Ectodermal cell (in vitro differentiated cells): Measurements from ENCODE around the gene KCNS3.

ENCODE experiments used
- H3K27ac ChIP-seq: 2 replicates; pipeline ENCODE4 v1.7.0; 2013; ENCODE audit warnings: mild to moderate bottlenecking, low read depth, low read length; ENCODE audit not compliant: insufficient read depth, poor library complexity, severe bottlenecking
- H3K27me3 ChIP-seq: 2 replicates; pipeline ENCODE4 v1.7.0; 2013; ENCODE audit warnings: mild to moderate bottlenecking, low read length; ENCODE audit not compliant: insufficient read depth, control insufficient read depth, poor library complexity, severe bottlenecking
- H3K36me3 ChIP-seq: one replicate; pipeline ENCODE4 v1.7.0; 2013; ENCODE audit warnings: low read length; ENCODE audit not compliant: control insufficient read depth, insufficient read depth
- H3K4me1 ChIP-seq: one replicate; pipeline ENCODE4 v1.7.0; 2013; ENCODE audit warnings: low read length; ENCODE audit not compliant: control insufficient read depth, insufficient read depth
- H3K4me3 ChIP-seq: 2 replicates; pipeline ENCODE4 v1.7.0; 2013; ENCODE audit warnings: low read depth, low read length, control low read depth; ENCODE audit not compliant: insufficient read depth
- H3K9me3 ChIP-seq: 2 replicates; pipeline ENCODE4 v1.7.0; 2013; ENCODE audit warnings: mild to moderate bottlenecking, low read length, moderate library complexity; ENCODE audit not compliant: control insufficient read depth
- WGBS, 2 experiments: methylation state at CpG; one replicate each; pipeline ENCODE4 v1.1.7; 2013; ENCODE audit warnings: missing lambda C conversion rate in 2 of 2; 5-methylcytosine and 5-hydroxymethylcytosine counted together

Gene KCNS3

GRCh38 chr2:17851731-17852585, 26.5 kb upstream of the KCNS3 start:
- WGBS, 2 experiments: 52 to 55% methylated on average over 9 of the region's 9 CpGs

GRCh38 chr2:17853799-17854198, 24.7 kb upstream of the KCNS3 start:
- Histone ChIP-seq H3K27ac (no peak overlapping the region), H3K36me3 (no peaks in the 10 kb centered on the region)
- WGBS, 2 experiments: 62 to 76% methylated on average over 4 of the region's 4 CpGs

More at GRCh38 chr2:17851731-17852585, 26.5 kb upstream of the KCNS3 start:
- no peaks in the 10 kb centered on the region for H3K27me3 ChIP-seq
- H3K9me3 ChIP-seq: no peaks in the 10 kb centered on the region
- no peak overlapping the region for H3K27ac ChIP-seq
- H3K4me1 ChIP-seq: peaks cover 13% of the 10 kb centered on the region
- H3K36me3 ChIP-seq: no peaks in the 10 kb centered on the region
- H3K4me3 ChIP-seq: no peak overlapping the region

GRCh38 chr2:17857021-17857420, 21.4 kb upstream of the KCNS3 start:
- WGBS, 2 experiments: 63 to 66% methylated on average over 3 of the region's 3 CpGs
- no peak overlapping the region for H3K27ac ChIP-seq

More at GRCh38 chr2:17853799-17854198, 24.7 kb upstream of the KCNS3 start:
- Histone ChIP-seq H3K4me1 (peaks cover 13% of the 10 kb centered on the region), H3K4me3 (no peak overlapping the region), H3K9me3 (no peaks in the 10 kb centered on the region), H3K27me3 (no peaks in the 10 kb centered on the region)

GRCh38 chr2:17858064-17858463, 20.4 kb upstream of the KCNS3 start:
- H3K27me3 ChIP-seq: no peaks in the 10 kb centered on the region
- 91% methylated on average over 1 of the region's 1 CpG; no CpG with 5 or more reads in 1 of the 2 experiments for WGBS, 2 experiments

More at GRCh38 chr2:17857021-17857420, 21.4 kb upstream of the KCNS3 start:
- H3K4me3 ChIP-seq: no peak overlapping the region
- H3K4me1 ChIP-seq: no peaks in the 10 kb centered on the region
- no peaks in the 10 kb centered on the region for H3K9me3 ChIP-seq
- no peaks in the 10 kb centered on the region for H3K27me3 ChIP-seq
- no peaks in the 10 kb centered on the region for H3K36me3 ChIP-seq

GRCh38 chr2:17863539-17863938, 14.9 kb upstream of the KCNS3 start:
- Histone ChIP-seq H3K27me3 (no peaks in the 10 kb centered on the region), H3K27ac (no peak overlapping the region), H3K4me3 (no peak overlapping the region), H3K4me1 (no peaks in the 10 kb centered on the region), H3K36me3 (no peaks in the 10 kb centered on the region), H3K9me3 (no peaks in the 10 kb centered on the region)
- 70 to 94% methylated on average over 3 to 4 of the region's 4 CpGs for WGBS, 2 experiments

More at GRCh38 chr2:17858064-17858463, 20.4 kb upstream of the KCNS3 start:
- H3K36me3 ChIP-seq: no peaks in the 10 kb centered on the region
- no peak overlapping the region for H3K27ac ChIP-seq
- no peaks in the 10 kb centered on the region for H3K9me3 ChIP-seq
- no peak overlapping the region for H3K4me3 ChIP-seq
- no peaks in the 10 kb centered on the region for H3K4me1 ChIP-seq

- no peaks in the 10 kb centered on the region for H3K9me3 ChIP-seq
- no peaks in the 10 kb centered on the region for H3K36me3 ChIP-seq
- no peaks in the 10 kb centered on the region for H3K27me3 ChIP-seq
- no peak overlapping the region for H3K27ac ChIP-seq
- no peaks in the 10 kb centered on the region for H3K4me1 ChIP-seq
- WGBS, 2 experiments: 100% methylated on average over 1 of the region's 1 CpG; no CpG with 5 or more reads in 1 of the 2 experiments
- H3K4me3 ChIP-seq: no peak overlapping the region
Measured at GRCh38 chr2:17864676-17865075, 13.8 kb upstream of the KCNS3 start.

- H3K4me1 ChIP-seq: no peaks in the 10 kb centered on the region
- no peak overlapping the region for H3K4me3 ChIP-seq
- no peak overlapping the region for H3K27ac ChIP-seq
- 95 to 96% methylated on average over 2 of the region's 2 CpGs for WGBS, 2 experiments
- H3K9me3 ChIP-seq: no peaks in the 10 kb centered on the region
- H3K27me3 ChIP-seq: no peaks in the 10 kb centered on the region
- H3K36me3 ChIP-seq: no peaks in the 10 kb centered on the region
Measured at GRCh38 chr2:17867133-17867532, 11.3 kb upstream of the KCNS3 start.

- Histone ChIP-seq H3K27me3 (no peaks in the 10 kb centered on the region), H3K4me3 (no peak overlapping the region), H3K36me3 (no peaks in the 10 kb centered on the region), H3K27ac (no peak overlapping the region), H3K4me1 (no peaks in the 10 kb centered on the region), H3K9me3 (no peaks in the 10 kb centered on the region)
- 88 to 93% methylated on average over 5 of the region's 5 CpGs for WGBS, 2 experiments
Measured at GRCh38 chr2:17869128-17869527, 9.3 kb upstream of the KCNS3 start.

- 83 to 89% methylated on average over 5 of the region's 5 CpGs for WGBS, 2 experiments
- H3K9me3 ChIP-seq: no peaks in the 10 kb centered on the region
- H3K27me3 ChIP-seq: peaks cover 18% of the 10 kb centered on the region
- H3K36me3 ChIP-seq: no peaks in the 10 kb centered on the region
- no peak overlapping the region for H3K27ac ChIP-seq
- H3K4me1 ChIP-seq: no peaks in the 10 kb centered on the region
- H3K4me3 ChIP-seq: no peak overlapping the region
Measured at GRCh38 chr2:17871639-17872038, 6.8 kb upstream of the KCNS3 start.

GRCh38 chr2:17873021-17873420, 5.4 kb upstream of the KCNS3 start:
- Histone ChIP-seq H3K9me3 (no peaks in the 10 kb centered on the region), H3K27ac (no peak overlapping the region), H3K27me3 (peaks cover 32% of the 10 kb centered on the region), H3K4me3 (no peak overlapping the region), H3K36me3 (no peaks in the 10 kb centered on the region), H3K4me1 (no peaks in the 10 kb centered on the region)
- WGBS, 2 experiments: 77 to 90% methylated on average over 2 of the region's 2 CpGs
